Measurements from ENCODE around the gene ANKRD23.
A peak's percentile ranks its signal among the peaks of the same experiment; 100 is the strongest.

The ANKRD23 gene

DNA sequence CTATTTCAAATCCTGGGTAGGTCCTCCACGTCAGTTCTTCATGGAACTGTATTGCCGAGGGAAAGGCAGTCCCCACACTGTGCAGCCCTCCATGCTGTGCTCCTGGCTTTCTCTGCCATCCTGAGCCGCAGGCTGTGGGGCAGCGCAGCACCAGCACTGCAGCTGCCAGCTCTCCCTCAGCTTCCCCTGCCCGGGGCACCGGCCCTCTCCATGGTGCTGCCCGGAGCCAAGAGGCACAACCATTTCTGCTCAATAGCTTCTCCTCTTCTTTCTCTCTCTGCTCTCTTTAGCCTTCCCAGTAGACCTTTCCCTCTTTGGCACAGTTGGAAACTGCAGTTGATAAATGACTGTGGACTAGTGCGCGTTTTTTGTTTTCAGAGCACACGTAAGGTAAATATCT lies 12.1 kb downstream of the ANKRD23 start:
- POLR2A ChIA-PET (ENCODE audit: low non-redundant PET) = interaction anchor here (0.6 kb wide), 1 partner anchor 41 kb away, joined by 4 read pairs; no protein-coding TSS in a partner anchor
- CTCF ChIA-PET = no interaction called here

GRCh38 chr2:96830044-96830562 lies 13.7 kb downstream of the ANKRD23 start:
- no peak for DNase-seq (ENCODE audit: low spot score)
- ChIA-PET CTCF (no interaction called here), POLR2A (ENCODE audit: low non-redundant PET) (no interaction called here)
- TF ChIP-seq CTCF (conservative IDR thresholded peaks at IDR 0.05; ENCODE audit: low read depth) = no peak
- H3K27ac ChIP-seq = peak overlapping the region; percentile 19; the same call in 1 of the 2 replicates

More for the DNA sequence above, 12.1 kb downstream of the ANKRD23 start:
- peak overlapping the region; percentile 70 for H3K27ac ChIP-seq
- DNase-seq (ENCODE audit: low spot score) = no peak
- no peak for TF ChIP-seq CTCF (conservative IDR thresholded peaks at IDR 0.05; ENCODE audit: low read depth)

DNA sequence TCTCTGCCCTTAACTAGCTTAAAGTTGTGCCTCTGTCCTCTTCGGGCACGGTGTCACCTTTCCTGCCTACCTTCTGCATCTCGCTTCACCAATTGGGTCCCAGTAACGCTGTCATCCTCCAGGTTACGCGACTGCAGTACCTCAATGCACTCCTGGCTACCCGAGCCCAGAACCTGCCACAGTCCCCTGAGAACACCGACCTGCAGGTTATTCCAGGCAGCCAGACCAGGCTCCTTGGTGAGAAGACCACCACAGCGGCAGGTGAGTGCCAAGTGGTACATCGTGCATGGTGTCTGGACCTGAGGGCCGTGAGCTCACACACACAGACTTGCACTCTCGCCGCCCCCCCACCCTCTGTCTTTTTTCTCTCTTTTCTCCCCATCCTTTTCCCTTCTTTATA lies 14.9 kb downstream of the ANKRD23 start:
- ChIA-PET CTCF (no interaction called here), POLR2A (ENCODE audit: low non-redundant PET) (no interaction called here)
- DNase-seq (ENCODE audit: low spot score) = no peak
- H3K27ac ChIP-seq = no peak overlapping the region
- TF ChIP-seq CTCF (conservative IDR thresholded peaks at IDR 0.05; ENCODE audit: low read depth) = no peak

GRCh38 chr2:96828436-96828835 lies 15.4 kb downstream of the ANKRD23 start:
- ChIA-PET POLR2A (ENCODE audit: low non-redundant PET) (no interaction called here), CTCF (no interaction called here)
- no peak for DNase-seq (ENCODE audit: low spot score)
- no peak overlapping the region for H3K27ac ChIP-seq
- TF ChIP-seq CTCF (conservative IDR thresholded peaks at IDR 0.05; ENCODE audit: low read depth) = no peak

- POLR2A ChIA-PET (ENCODE audit: low non-redundant PET) = no interaction called here
- no peak for DNase-seq (ENCODE audit: low spot score)
- CTCF ChIA-PET = no interaction called here
- no peak for TF ChIP-seq CTCF (conservative IDR thresholded peaks at IDR 0.05; ENCODE audit: low read depth)
- no peak overlapping the region for H3K27ac ChIP-seq
These were observed 17.1 kb downstream of the ANKRD23 start for GRCh38 chr2:96826546-96827278.

DNA sequence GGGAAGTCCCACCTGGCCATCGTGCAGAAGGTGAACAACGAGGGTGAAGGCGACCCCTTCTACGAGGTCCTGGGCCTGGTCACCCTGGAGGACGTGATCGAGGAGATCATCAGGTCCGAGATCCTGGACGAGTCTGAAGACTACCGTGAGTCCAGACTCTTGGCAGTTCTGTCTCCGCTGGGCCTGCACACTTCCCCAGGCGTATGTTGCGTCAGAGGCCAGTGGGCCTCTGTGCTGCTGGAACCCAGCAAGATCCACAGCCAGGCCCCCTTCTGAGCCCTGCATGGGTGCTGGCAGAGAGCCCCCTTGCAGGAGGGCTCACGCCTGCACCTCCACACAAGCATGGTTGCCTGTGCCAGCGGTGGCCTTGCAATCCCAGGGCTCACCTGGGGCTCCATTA lies 18.8 kb downstream of the ANKRD23 start:
- no peak for DNase-seq (ENCODE audit: low spot score)
- H3K27ac ChIP-seq = no peak overlapping the region; the same call in 1 of the 2 replicates
- CTCF ChIA-PET = no interaction called here
- TF ChIP-seq CTCF (conservative IDR thresholded peaks at IDR 0.05; ENCODE audit: low read depth) = no peak
- POLR2A ChIA-PET (ENCODE audit: low non-redundant PET) = no interaction called here
